B cell (primary cell): ENCODE measurements around the gene CYP2F1. TPM values are rescaled to one million over a fixed set of nuclear protein-coding genes. Genes with fewer than 3 reads are reported as not detected.

Experiments used
- ATAC-seq: fragments of 200-7000 bp; cut with Tn5 transposase; one replicate; pipeline ENCODE4 v1.10.0; 2021; ENCODE audit warnings: low read depth, mild to moderate bottlenecking, moderate number of reproducible peaks, moderate library complexity
- CTCF ChIA-PET: fragments of 350-600 bp; sonication (Branson Sonifier 250); formaldehyde crosslinking; loops from one replicate; lab custom pipeline; 2021; ENCODE audit warnings: antibody characterized with exemption, inconsistent platforms; lab: Charles Lee
- POLR2A ChIA-PET: fragments of 350-600 bp; sonication (Branson Sonifier 250); formaldehyde crosslinking; loops from one replicate; lab custom pipeline; 2021; ENCODE audit warnings: antibody characterized with exemption; lab: Charles Lee
- DNase-seq: peaks from one replicate; pipeline ENCODE4 v3.0.0; 2013
- H2AFZ ChIP-seq: 2 replicates; pipeline ENCODE4 v1.6.1; 2012; ENCODE audit warnings: mild to moderate bottlenecking, low read depth, low read length; ENCODE audit not compliant: insufficient read depth, poor library complexity, severe bottlenecking
- H3K27ac ChIP-seq, 2 donors: 1 replicate in 1 of 2; 2 replicates in 1 of 2; pipeline ENCODE4 v1.5.1; 2012 to 2013; ENCODE audit warnings: low read length in 2 of 2, mild to moderate bottlenecking in 2 of 2, moderate library complexity in 1 of 2
- H3K27me3 ChIP-seq, 4 experiments: fragments of 200-600 bp in 1 of 4; sonication (generic) in 1 of 4; replicated peaks in 1 of 4; 1 replicate in 2 of 4; 2 replicates in 2 of 4; pipeline versions ENCODE4 v1.6.1 to v1.7.0; 2013 to 2016; ENCODE audit warnings: low read length in 3 of 4, mild to moderate bottlenecking in 2 of 4, mixed read lengths in 1 of 4, moderate library complexity in 1 of 4; ENCODE audit not compliant: insufficient read depth in 4 of 4, control insufficient read depth in 3 of 4; ENCODE audit errors: control extremely low read depth in 1 of 4
- H3K36me3 ChIP-seq, 2 experiments: replicated peaks in 1 of 2; 1 replicate in 1 of 2; 2 replicates in 1 of 2; pipeline versions ENCODE4 v1.6.1 to v1.7.1; 2013; ENCODE audit warnings: low read length in 1 of 2; ENCODE audit not compliant: insufficient read depth in 2 of 2, control insufficient read depth in 1 of 2; ENCODE audit errors: control extremely low read depth in 1 of 2, extremely low read depth in 1 of 2
- H3K4me1 ChIP-seq, 2 donors: fragments of 200-600 bp in 1 of 2; sonication (generic) in 1 of 2; 1 replicate in 1 of 2; 2 replicates in 1 of 2; pipeline versions ENCODE4 v1.5.1 to v1.6.1; 2013 to 2017; ENCODE audit warnings: low read length in 2 of 2; ENCODE audit not compliant: control insufficient read depth in 2 of 2, insufficient read depth in 2 of 2
- H3K4me2 ChIP-seq: replicated peaks from 2 replicates; pipeline ENCODE3; 2012; ENCODE audit warnings: mild to moderate bottlenecking, low read depth, low read length; ENCODE audit not compliant: poor library complexity, severe bottlenecking
- H3K4me3 ChIP-seq, 5 experiments: fragments of 200-600 bp in 1 of 5; sonication (generic) in 1 of 5; 1 replicate in 3 of 5; 2 replicates in 2 of 5; pipeline versions ENCODE4 v1.5.1 to v1.7.0; 2011 to 2016; ENCODE audit warnings: low read length in 4 of 5, mild to moderate bottlenecking in 4 of 5, low read depth in 2 of 5, control low read depth in 1 of 5, moderate library complexity in 1 of 5; ENCODE audit not compliant: insufficient read depth in 1 of 5; ENCODE audit errors: control extremely low read depth in 1 of 5, extremely low read depth in 1 of 5
- H3K79me2 ChIP-seq: fragments of 200-600 bp; sonication (generic); one replicate; pipeline ENCODE4 v1.6.0; 2016; ENCODE audit warnings: low read length; ENCODE audit not compliant: control insufficient read depth, insufficient read depth
- H3K9ac ChIP-seq: fragments of 200-600 bp; sonication (generic); 2 replicates; pipeline ENCODE4 v1.6.1; 2017; ENCODE audit warnings: mild to moderate bottlenecking, low read length, moderate library complexity
- H3K9me3 ChIP-seq, 3 donors: one replicate each; pipeline versions ENCODE4 v1.6.1 to v1.7.1; 2013; ENCODE audit warnings: low read length in 2 of 3; ENCODE audit not compliant: control insufficient read depth in 2 of 3, insufficient read depth in 1 of 3; ENCODE audit errors: control extremely low read depth in 1 of 3
- H4K20me1 ChIP-seq: 2 replicates; pipeline ENCODE4 v1.6.0; 2012; ENCODE audit warnings: mild to moderate bottlenecking, low read length; ENCODE audit not compliant: insufficient read depth, control insufficient read depth, poor library complexity, severe bottlenecking
- H3K27ac Mint-ChIP-seq: one replicate; pipeline ENCODE4 v1.8.0; 2021; ENCODE audit warnings: mixed read lengths
- H3K27me3 Mint-ChIP-seq: one replicate; pipeline ENCODE4 v1.8.0; 2021; ENCODE audit warnings: mixed read lengths
- H3K4me1 Mint-ChIP-seq: one replicate; pipeline ENCODE4 v1.8.0; 2021; ENCODE audit warnings: mixed read lengths
- H3K4me3 Mint-ChIP-seq: one replicate; pipeline ENCODE4 v1.8.0; 2021; ENCODE audit warnings: mixed read lengths
- H3K9me3 Mint-ChIP-seq: one replicate; pipeline ENCODE4 v1.8.0; 2022; ENCODE audit warnings: mixed read lengths; ENCODE audit not compliant: insufficient read depth
- CTCF ChIP-seq: fragments of 200-600 bp; IDR thresholded peaks from one replicate; pipeline ENCODE4 v1.8.0; 2022; ENCODE audit warnings: antibody characterized with exemption, mild to moderate bottlenecking
- EZH2 ChIP-seq: IDR thresholded peaks from 2 replicates; pipeline ENCODE4 v1.6.1; 2012; ENCODE audit warnings: borderline replicate concordance, low read depth, mild to moderate bottlenecking, moderate library complexity, low read length; ENCODE audit not compliant: insufficient read depth, poor library complexity, severe bottlenecking
- WGBS: methylation state at CpG from one replicate; pipeline ENCODE4 v1.1.5; 2013; ENCODE audit warnings: missing lambda C conversion rate; ENCODE audit not compliant: insufficient coverage; 5-methylcytosine and 5-hydroxymethylcytosine counted together
- intact Hi-C: fragments of 100-400 bp; cut with micrococcal nuclease; formaldehyde crosslinking; loops from one replicate; pipeline ENCODE4 v1.10.0; 2022
- polyA plus RNA-seq: library from polyadenylated mRNA; depleted of rRNA; stranded (reverse); fragments of >200 nt; gene quantifications from 2 replicates; pipeline ENCODE4 v1.2.3, GENCODE V29; 2012
- total RNA-seq, 2 donors: library from RNA; stranded (reverse); fragments of 120-200 nt in 1 of 2; gene quantifications; 1 replicate in 1 of 2; 2 replicates in 1 of 2; pipeline versions ENCODE4 v1.2.3 to v1.2.4, GENCODE V29; 2013 to 2022

CYP2F1 gene
- total and polyA plus RNA-seq, 2 donors (not counting 1 experiment from before 2014, with no cell fraction given): 0.04 TPM; not detected in 1

- no peak overlapping the region for H3K27ac ChIP-seq
- ChIA-PET POLR2A (no interaction called here), CTCF (no interaction called here)
- TF ChIP-seq EZH2: no peak
- no peak for TF ChIP-seq CTCF
- 100% methylated on average over 2 of the region's 5 CpGs for WGBS
- H3K4me2 ChIP-seq: no peak overlapping the region
- peaks cover 0 to 15% of the 10 kb centered on the region in 2 donors for H3K4me1 ChIP-seq
- no peak for DNase-seq
- Mint-ChIP-seq H3K4me3 (no peak overlapping the region), H3K9me3 (no peaks in the 10 kb centered on the region), H3K4me1 (peaks cover 17% of the 10 kb centered on the region), H3K27ac (no peak overlapping the region), H3K27me3 (peaks cover 38% of the 10 kb centered on the region)
- intact Hi-C loops: no loop called here
- no peak overlapping the region for H2AFZ ChIP-seq
- H4K20me1 ChIP-seq: no peaks in the 10 kb centered on the region
- peaks cover 0 to 5% (median 0%) of the 10 kb centered on the region in 3 donors for H3K9me3 ChIP-seq
- H3K9ac ChIP-seq: no peak overlapping the region
- H3K4me3 ChIP-seq: no peak overlapping the region
- H3K79me2 ChIP-seq: no peaks in the 10 kb centered on the region
- no peaks in the 10 kb centered on the region for H3K36me3 ChIP-seq
- ATAC-seq: no peak
- peaks cover 0 to 8% (median 3%) of the 10 kb centered on the region in 4 experiments for H3K27me3 ChIP-seq
Observed at GRCh38 chr19:41131186-41131585, 17.0 kb downstream of the CYP2F1 start.

- TF ChIP-seq CTCF (no peak), EZH2 (no peak)
- ChIA-PET POLR2A (no interaction called here), CTCF (no interaction called here)
- peaks cover 0 to 12% (median 0%) of the 10 kb centered on the region in 3 donors for H3K9me3 ChIP-seq
- no peak overlapping the region for H3K27ac Mint-ChIP-seq
- H3K4me1 ChIP-seq: peaks cover 0 to 11% of the 10 kb centered on the region in 2 donors
- H3K4me2 ChIP-seq: no peak overlapping the region
- intact Hi-C loops: no loop called here
- no peak overlapping the region for H3K4me3 ChIP-seq
- no peak overlapping the region for H2AFZ ChIP-seq
- H3K79me2 ChIP-seq: no peaks in the 10 kb centered on the region
- H3K4me3 Mint-ChIP-seq: peak overlapping the region; percentile 19
- H3K36me3 ChIP-seq: no peaks in the 10 kb centered on the region
- DNase-seq (no peak), ATAC-seq (no peak)
- H3K27me3 ChIP-seq: peaks cover 0 to 8% (median 3%) of the 10 kb centered on the region in 4 experiments
- peaks cover 43% of the 10 kb centered on the region for H3K27me3 Mint-ChIP-seq
- H3K9me3 Mint-ChIP-seq: no peaks in the 10 kb centered on the region
- H3K27ac ChIP-seq: no peak overlapping the region
- no peak overlapping the region for H3K9ac ChIP-seq
- WGBS: no CpG with 5 or more reads among the region's 3 CpGs
- peaks cover 15% of the 10 kb centered on the region for H3K4me1 Mint-ChIP-seq
- no peaks in the 10 kb centered on the region for H4K20me1 ChIP-seq
Observed at GRCh38 chr19:41133260-41133659, 19.0 kb downstream of the CYP2F1 start.
